Right ventricle myocardium inferior (tissue), 1 donor: ENCODE data around the gene RARS1. TPM values are rescaled to one million over a fixed set of nuclear protein-coding genes. Genes with fewer than 3 reads are reported as not detected.

Experiments
- ATAC-seq: fragments of 200-7000 bp; cut with Tn5 transposase; one replicate; pipeline ENCODE4 v1.9.1; 2020; ENCODE audit warnings: mild to moderate bottlenecking, moderate library complexity
- DNase-seq: peaks from one replicate; pipeline ENCODE4 v3.0.0; 2021; ENCODE audit errors: missing footprints
- intact Hi-C: fragments of 100-400 bp; cut with DNase I; formaldehyde crosslinking; loops from one replicate; pipeline ENCODE4 v1.11.0; 2022
- total RNA-seq: library from RNA; stranded (reverse); fragmentation: NEBNext Ultra II Directional; extraction: Animal tissue kit (Norgen Biotek cat#: 25700); gene quantifications from one replicate; pipeline ENCODE4 v1.2.1, GENCODE V29; 2021
- donor health status: DM: no; HTN: yes; CAD: no; lungs with severe emphysema.

Gene RARS1
- total RNA-seq, 1 donor from 2014 or later: 47.1 TPM

DNA sequence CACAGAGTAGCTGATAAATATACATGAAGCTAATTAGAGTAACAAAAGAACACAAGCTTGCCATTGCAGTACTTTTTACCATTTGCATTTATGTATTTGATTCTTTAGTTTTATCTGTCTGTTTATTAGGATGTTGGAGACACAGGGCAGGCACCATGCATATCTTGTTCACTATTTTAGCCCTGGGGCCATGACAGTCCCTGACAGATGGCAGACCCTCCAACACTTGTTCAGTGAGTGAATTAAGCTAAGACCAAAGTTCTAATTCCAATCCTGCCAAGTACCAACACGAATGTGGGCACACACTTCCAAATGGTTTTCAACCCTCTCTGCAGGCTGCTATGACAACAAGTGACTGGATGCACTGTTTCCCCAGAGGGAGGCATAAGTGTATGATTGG lies 12.0 kb upstream of the RARS1 start:
- no peak for ATAC-seq
- DNase-seq: no peak
- intact Hi-C loops: no loop called here

DNA sequence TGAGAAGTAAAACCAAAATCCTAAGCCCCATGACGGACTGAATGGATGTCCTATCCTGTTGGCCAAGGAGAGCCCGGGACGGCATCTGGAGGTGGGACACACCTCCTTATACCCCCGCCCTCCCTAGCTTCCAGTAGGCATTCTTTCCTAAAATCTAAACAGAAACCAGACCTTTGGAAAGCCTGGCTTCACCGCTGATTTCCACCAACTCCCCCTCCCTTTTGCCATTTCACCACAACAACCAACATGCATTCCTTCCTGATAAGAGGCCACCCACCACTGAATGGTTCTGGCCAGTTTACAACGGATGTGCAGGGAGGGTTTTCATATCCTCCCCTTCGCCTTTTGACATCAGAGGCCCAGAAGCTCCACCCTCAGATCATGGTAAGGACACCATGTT lies 9.2 kb upstream of the RARS1 start:
- ATAC-seq: no peak
- intact Hi-C loops: no loop called here
- no peak for DNase-seq

DNA sequence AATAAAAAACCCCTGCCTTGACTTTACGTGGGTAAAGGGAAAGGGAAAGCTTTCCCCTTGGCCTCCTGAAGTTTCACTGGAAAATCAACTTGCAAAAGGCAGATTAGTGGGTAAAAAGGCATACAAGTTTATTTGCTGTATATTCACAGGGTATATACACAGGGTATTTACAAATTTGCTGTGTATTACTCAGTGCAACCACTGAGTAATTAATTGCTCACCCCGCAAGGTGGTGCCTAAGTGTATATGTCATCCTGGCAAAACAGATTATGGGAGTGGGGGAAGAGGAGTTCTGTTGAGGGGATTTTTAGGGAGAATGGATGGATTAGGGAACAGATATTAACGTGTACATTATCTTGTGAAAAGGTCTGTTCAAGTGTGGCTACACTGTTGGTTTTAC lies 7.1 kb upstream of the RARS1 start:
- no peak for DNase-seq
- ATAC-seq: no peak
- intact Hi-C loops: no loop called here

DNA sequence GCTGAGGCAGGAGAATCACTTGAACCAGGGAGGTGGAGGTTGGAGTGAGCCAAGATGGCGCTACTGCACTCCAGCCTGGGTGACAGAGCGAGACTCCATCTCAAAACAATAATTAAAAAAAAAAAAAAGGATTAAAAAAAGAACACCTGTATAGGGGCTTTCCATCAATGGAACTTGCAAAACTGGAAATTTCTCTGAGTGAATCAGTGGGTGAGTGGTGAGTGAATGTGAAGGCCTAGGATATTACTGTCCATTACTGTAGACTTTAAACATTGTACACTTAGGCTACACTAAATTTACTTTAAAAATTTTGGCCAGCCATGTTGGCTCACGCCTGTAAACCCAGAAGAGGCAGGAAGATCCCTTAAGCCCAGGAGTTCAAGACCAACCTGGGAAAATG lies 5.7 kb upstream of the RARS1 start:
- DNase-seq (no peak), ATAC-seq (no peak)
- intact Hi-C loops: no loop called here

DNA sequence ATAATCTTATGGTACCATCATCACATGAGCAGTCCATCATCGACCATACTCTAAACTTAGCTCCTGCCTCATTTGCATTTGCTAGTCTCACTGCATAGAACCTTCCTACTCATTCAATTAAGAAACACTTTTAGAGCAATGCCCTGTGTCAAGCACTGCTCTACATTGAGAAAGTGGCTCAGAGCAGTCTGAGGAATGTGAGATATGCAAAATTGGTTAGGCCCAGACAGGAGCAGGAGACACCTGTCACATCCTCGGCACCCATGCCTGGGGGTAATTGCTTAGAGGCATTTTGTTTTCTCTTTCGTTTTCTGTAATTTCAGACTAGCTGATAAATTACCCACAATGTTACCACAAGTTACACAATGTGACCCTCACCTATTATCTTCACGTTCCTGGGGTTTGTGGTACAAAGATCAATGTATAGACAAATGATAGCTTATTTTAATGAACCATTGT lies 4.9 kb upstream of the RARS1 start:
- ATAC-seq: no peak
- DNase-seq: no peak
- intact Hi-C loops: no loop called here

DNA sequence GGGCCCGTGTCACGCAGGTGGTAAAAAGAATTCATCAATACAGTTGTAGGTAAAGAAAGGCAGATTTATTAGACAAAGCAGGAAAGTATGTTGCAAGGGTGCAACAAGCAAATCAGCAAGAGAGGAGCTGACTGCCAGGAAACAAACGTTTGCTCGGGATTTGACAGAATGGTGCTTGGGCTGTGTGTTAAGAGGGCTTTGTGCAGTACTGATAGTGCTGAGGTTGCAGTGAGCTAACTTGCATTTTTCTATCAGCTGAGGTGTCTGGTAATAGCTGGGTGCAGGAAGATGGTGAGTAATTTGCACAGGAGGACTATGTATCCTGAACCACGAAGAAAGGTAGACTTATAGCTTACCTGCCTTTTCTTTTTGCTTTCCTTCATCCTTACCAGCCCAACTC lies 3.9 kb upstream of the RARS1 start:
- intact Hi-C loops: no loop called here

DNA sequence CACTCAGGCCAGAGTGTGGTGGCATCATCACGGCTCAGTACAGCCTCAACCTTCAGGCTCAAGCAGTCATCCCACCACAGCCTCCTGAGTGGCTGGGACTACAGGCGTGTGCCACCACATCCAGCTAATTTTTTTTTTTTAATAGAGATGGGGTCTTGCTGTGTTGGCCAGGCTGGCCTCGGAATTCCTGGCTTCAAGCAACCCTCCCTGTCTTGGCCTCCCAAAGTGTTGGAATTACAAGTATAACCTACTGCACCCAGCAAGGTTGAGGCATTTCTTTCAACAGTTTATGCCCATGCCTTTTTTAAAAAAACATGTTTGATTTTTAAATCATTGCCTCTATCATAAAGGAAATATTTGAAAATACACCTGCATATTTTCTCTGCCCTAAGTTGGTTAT lies 2.8 kb downstream of the RARS1 start:
- ATAC-seq: no peak
- intact Hi-C loops: loop anchor here (5.0 kb wide), 1 partner anchor 88 kb away; the partner anchor contains the start of gene PANK3
- no peak for DNase-seq

More for the DNA sequence above, 3.9 kb upstream of the RARS1 start:
- no peak for ATAC-seq
- DNase-seq: no peak

DNA sequence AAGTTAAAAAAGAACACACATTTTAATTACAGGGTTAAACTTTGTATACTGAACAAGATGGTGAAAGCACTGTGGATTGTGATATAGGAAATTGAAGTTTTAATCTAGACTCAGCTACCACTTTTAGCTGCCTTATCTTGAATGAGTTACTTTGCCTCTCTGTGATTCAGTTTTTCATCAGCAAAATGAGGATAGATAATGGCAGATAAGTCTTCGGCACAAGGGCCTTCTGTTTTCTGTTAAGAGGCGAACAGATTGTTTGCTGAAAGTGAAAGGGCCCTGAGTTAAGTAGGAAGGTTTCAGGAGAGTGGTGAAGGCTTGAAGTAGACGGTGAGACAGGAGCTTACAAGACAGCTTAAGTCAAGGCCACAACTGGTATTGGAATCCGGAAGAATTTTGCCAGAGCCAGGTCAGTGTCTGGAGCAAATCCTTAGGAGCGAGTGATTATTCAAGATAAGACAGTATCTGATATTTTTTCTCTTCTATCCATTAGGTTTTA lies 7.8 kb downstream of the RARS1 start:
- DNase-seq (no peak), ATAC-seq (no peak)
- intact Hi-C loops: no loop called here

DNA sequence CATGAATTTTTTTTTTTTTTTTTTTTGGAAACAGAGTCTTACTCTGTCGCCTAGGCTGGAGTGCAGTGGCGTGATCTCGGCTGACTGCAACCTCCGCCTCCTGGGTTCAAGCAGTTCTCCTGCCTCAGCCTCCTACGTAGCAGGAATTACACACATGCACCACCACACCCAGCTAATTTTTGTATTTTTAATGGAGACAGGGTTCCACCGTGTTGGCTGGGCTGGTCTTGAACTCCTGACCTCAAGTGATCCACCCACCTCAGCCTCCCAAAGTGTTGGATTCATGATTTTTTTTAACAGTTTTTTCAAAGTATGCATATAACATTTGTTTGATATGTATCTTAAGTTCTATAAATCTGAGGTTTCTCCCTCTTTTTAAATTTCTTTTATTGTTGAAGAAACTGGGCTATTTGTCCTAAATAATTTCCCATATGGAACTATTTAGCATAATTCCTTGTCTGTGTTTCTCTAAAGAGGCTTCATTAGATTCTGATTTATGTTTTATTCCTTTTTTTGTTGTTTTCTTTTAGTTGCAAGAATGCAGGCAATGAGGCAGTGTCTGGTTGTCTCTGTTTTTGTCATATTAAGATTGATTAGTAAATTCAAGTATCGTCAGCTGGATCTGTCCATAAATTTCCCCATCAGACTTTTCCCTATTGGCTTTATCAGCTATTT lies 16.4 kb downstream of the RARS1 start:
- intact Hi-C loops: no loop called here
- DNase-seq (no peak), ATAC-seq (no peak)

DNA sequence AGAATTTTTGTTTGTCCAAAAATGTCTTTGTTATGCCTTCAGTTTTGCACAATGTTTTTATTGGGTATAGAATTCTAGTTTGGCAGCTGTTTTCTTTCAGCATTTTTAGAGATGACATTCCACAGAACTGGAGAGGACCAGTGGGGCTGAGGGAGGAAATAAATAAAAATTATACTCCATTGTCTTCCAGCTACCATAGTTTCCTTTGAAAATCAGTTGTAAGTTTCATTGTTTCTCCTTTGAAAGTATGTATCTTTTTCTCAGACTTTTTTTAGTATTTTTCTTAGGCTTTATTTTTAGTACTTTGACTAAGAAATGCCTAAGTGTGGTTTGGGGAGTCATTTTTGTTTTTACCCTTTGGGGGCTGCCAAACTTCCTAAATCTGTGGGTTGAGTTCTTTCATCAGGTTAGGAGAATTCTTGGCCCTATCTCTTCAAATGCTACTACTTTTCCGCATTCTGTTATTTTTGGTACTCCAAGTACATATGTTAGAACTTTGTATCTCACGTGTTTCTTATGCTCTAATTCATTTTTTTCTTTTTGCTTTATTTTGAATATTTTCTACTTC lies 27.7 kb downstream of the RARS1 start:
- ATAC-seq: no peak
- DNase-seq: no peak
- intact Hi-C loops: no loop called here

DNA sequence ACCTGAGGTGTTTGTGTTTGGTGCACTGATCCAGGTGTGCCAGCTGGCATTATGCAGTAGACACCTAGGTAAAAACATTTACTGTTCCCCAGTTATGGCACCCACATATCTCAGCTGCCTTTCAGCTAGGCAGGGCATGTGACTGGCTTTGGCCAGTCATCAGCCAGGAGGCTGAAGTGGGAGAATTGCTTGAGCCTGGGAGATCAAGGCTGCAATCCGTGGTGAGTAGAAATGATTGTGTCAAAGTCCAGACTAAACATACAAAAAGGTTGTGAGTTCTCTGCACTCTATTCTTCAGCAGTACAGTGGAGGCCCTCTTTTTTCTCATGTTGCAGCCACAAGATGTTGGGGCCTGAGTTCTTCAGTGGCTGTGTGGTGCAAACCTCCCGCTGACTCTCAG lies 39.6 kb downstream of the RARS1 start:
- ATAC-seq (no peak), DNase-seq (no peak)
- intact Hi-C loops: no loop called here

DNA sequence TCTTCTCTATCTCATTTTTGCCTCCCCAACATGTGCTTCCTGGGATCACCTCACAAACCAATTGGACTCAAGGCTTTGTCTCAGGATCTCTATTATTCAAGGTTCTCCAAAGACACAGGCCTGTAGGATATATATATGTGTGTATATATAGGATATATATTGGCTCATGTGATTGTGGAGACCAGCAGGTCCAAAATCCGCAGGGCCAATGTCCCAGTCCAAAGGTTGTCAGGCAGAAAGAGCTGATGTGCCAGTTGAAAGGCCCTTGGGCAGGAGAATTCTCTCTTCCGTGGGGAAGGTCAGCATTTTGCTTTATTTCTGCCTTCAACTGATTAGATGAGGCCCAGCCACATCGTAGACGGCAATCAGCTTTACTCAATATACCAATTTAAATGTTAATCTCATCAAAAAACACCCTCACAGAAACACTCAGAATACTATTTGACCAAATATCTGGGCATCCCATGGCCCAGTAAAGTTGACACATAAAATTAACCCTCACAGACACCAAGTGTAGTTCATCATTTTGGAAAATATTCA lies 41.6 kb downstream of the RARS1 start:
- DNase-seq (no peak), ATAC-seq (no peak)
- intact Hi-C loops: no loop called here

DNA sequence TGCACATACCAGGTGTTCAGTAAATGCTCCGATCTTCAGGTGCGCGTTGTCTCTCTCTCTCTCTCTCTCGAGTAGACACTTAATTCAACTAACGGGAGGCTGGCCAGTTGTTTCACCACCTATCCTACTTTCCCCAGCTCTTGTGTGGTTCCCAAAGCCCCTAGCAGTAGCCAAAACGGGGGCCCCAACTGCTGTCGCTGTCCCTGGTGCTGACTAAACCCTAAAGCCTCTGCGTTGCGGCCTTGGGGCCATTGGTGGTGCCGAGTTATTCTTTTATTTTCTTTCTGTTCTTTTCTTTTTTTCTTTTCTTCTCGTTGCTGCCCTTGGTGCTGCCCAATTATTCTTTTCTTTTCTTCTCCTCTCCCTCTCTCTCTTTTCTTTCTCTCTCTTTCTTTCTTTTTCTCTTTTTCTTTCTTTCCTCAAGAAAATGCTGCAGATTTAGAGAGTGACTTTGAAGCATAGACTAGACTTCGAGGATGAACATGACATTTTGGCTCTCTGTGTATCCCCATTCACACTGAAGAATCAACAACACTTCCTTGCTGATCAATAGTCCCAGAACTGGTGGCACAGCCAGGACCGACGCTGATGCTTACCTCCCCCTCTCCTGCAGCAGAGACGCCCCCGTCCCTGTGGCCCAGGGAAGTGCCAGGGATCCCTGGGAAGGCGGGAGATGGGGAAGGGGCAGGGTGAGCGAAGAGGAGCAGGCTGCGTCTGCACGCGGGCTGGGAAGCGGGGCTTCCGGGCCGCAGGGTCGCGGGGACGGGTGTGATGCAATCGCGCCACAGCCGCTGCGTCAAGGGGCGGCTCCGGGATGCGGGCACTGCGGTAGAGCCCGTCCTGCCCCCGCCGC lies 42.5 kb downstream of the RARS1 start, which contains the start of gene FBLL1:
TSS of gene FBLL1 (plus strand) at position 785 of the 853 bp plus-strand sequence. CDS start 200 bp downstream, outside the sequence.
- DNase-seq (no peak), ATAC-seq (no peak)
- intact Hi-C loops: no loop called here

DNA sequence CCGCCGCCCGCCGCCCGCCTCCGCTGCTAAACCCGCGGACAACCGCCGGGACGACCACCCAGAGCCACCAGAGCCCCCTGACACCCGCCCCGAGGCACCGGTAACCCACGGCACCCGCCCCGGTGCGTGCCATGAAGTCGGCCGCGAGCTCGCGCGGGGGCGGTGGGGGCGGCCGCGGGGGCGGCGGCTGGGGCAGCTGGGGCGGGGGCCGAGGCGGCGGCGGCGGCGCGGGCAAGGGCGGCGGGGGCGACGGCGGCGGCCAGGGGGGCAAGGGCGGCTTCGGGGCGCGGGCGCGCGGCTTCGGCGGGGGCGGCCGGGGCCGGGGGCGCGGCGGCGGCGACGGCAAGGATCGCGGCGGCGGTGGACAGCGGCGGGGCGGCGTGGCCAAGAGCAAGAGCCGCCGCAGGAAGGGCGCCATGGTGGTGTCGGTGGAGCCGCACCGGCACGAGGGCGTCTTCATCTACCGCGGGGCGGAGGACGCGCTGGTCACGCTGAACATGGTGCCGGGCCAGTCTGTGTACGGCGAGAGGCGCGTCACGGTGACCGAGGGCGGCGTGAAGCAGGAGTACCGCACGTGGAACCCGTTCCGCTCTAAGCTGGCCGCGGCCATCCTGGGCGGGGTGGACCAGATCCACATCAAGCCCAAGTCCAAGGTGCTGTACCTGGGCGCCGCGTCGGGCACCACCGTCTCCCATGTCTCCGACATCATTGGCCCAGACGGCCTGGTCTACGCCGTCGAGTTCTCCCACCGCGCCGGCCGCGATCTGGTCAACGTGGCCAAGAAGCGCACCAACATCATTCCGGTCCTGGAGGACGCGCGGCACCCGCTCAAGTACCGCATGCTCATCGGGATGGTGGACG lies 43.3 kb downstream of the RARS1 start:
- no peak for ATAC-seq
- DNase-seq: no peak
- intact Hi-C loops: no loop called here

DNA sequence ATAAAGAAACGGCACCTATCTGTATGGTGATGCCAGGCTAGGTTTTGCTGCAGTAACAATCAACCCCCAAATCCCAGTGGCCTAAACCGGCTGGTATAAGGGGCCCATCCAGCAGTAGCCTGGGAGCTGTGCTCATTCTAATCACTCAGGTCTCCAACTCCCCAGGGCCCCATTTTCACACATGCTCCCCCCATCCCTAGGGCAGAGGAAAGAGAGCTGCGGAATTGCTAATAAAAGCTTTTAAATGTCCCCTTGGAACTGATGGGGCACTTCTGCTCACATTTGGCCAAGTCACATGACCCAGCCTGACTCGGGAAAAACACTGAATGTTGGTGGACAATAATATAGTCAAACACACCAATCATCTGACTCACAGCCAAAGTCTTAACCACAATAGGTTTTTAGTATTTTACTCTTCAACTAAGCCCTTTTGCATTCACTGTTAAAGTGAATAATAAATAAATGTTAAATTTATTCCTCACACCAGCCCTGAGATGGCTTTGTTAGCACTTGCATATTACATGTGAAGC lies 44.4 kb downstream of the RARS1 start:
- DNase-seq: no peak
- ATAC-seq: no peak
- intact Hi-C loops: no loop called here

DNA sequence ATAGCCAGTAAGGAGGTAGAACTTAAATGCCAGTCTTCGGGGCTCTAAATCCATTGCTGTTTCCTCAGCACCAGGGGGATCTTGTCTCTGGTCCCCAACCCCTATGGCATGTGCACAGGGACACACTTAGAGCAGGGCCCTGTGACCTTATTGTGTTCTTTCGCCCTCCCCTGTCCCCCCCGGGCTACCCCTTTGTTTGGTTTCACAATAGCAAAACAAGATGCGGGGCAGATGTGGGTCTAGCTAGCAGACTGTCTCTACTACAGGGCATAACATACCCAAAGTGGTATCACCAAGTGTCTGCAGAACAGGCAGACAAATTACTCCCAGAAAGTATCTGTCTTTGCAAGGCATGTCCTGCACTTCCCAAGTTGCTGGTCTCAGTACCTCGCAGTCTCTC lies 44.9 kb downstream of the RARS1 start:
- intact Hi-C loops: no loop called here
- DNase-seq (no peak), ATAC-seq (no peak)

DNA sequence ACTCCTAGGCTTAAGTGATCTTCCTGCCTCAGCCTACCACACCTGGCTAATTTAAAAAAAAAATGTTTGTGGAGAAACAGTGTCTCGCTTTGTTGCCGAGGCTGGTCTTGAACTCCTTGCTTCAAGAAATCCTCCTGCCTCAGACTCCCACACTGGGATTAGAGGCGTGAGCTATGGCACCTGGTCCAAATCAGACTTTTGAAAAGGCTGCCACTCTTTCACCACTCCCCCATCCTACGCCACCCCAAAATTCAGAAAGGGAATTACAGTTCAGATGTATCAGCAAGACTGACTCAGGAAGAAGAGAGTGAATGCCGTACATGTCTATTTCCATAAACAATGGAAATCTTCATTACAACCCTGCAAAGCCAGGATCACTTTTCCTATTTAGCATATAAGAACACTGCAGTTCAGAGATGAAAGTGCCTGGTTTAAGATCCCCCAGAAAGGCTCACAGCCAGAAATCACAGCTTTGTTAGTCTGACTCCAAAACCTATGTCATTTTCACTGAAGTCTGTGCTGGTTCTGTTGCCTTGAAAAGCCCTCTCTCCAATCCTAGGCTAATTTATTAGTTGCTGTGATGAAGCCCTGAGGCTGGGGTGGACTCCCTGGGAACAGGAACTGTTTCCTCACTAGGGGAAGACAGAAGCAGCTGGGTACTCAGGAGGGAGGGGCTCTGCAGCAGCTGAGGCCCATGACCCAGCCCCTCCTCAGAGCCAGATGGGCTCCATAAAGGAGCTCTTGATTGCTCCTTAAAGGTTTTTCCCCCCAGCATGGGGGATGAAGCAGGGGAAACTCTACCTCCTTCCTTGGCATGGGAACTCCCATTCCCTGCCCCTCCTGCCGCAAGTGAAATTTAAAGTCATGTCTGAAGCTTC lies 46.0 kb downstream of the RARS1 start:
- ATAC-seq (no peak), DNase-seq (no peak)
- intact Hi-C loops: no loop called here
